GM23338 (cell line): ENCODE measurements around the gene NTM. TPM values are rescaled to one million over a fixed set of nuclear protein-coding genes. Genes with fewer than 3 reads are reported as not detected.

Experiments
- ATAC-seq: fragments of 200-7000 bp; cut with Tn5 transposase; 3 replicates; pipeline ENCODE4 v1.9.1; 2020
- DNase-seq: peaks from one replicate; pipeline ENCODE4 v3.0.0-alpha.2; 2015; ENCODE audit warnings: low spot score
- H2AFZ ChIP-seq: fragments of 200-600 bp; sonication (generic); 2 replicates; pipeline ENCODE4 v1.8.0; 2016; ENCODE audit warnings: antibody characterized with exemption, mild to moderate bottlenecking, moderate library complexity
- H3F3A ChIP-seq: fragments of 200-600 bp; sonication (generic); replicated peaks from 2 replicates; pipeline ENCODE4 v1.8.0; 2017; ENCODE audit warnings: antibody characterized with exemption, mixed run types, low read depth
- H3K27ac ChIP-seq: fragments of 200-600 bp; sonication (generic); 2 replicates; pipeline ENCODE4 v1.6.1; 2016; ENCODE audit warnings: low read depth
- H3K27me3 ChIP-seq: fragments of 200-600 bp; sonication (generic); 2 replicates; pipeline ENCODE4 v1.8.0; 2016; ENCODE audit warnings: mild to moderate bottlenecking, mixed run types, moderate library complexity; ENCODE audit not compliant: insufficient read depth
- H3K36me3 ChIP-seq: fragments of 200-600 bp; sonication (generic); 2 replicates; pipeline ENCODE4 v1.8.0; 2016; ENCODE audit warnings: mild to moderate bottlenecking; ENCODE audit not compliant: insufficient read depth
- H3K4me1 ChIP-seq: fragments of 200-600 bp; sonication (generic); 2 replicates; pipeline ENCODE4 v1.8.0; 2016; ENCODE audit warnings: mild to moderate bottlenecking, moderate library complexity; ENCODE audit not compliant: insufficient read depth
- H3K4me2 ChIP-seq: fragments of 200-600 bp; sonication (generic); 2 replicates; pipeline ENCODE4 v1.7.1; 2017; ENCODE audit warnings: mixed run types
- H3K4me3 ChIP-seq: fragments of 200-600 bp; sonication (generic); 2 replicates; pipeline ENCODE4 v1.6.1; 2016; ENCODE audit warnings: mixed run types
- H3K79me2 ChIP-seq: fragments of 200-600 bp; sonication (generic); replicated peaks from 2 replicates; pipeline ENCODE4 v1.8.0; 2017; ENCODE audit warnings: mild to moderate bottlenecking; ENCODE audit not compliant: insufficient read depth
- H3K9me2 ChIP-seq: fragments of 200-600 bp; sonication (generic); 2 replicates; pipeline ENCODE4 v1.8.0; 2017; ENCODE audit not compliant: insufficient read depth
- H4K20me1 ChIP-seq: fragments of 200-600 bp; sonication (generic); replicated peaks from 2 replicates; pipeline ENCODE4 v1.8.0; 2017; ENCODE audit warnings: mild to moderate bottlenecking; ENCODE audit not compliant: insufficient read depth
- H3K27ac Mint-ChIP-seq: 2 replicates; pipeline ENCODE4 v1.8.0; 2020; ENCODE audit warnings: inconsistent platforms, mild to moderate bottlenecking, moderate library complexity, mixed read lengths
- H3K27me3 Mint-ChIP-seq: 3 replicates; pipeline ENCODE4 v1.8.0; 2022; ENCODE audit warnings: low read depth, mild to moderate bottlenecking, moderate library complexity, mixed read lengths, inconsistent platforms; ENCODE audit not compliant: insufficient read depth, poor library complexity
- H3K36me3 Mint-ChIP-seq: 3 replicates; pipeline ENCODE4 v1.8.0; 2021; ENCODE audit warnings: low read depth, mild to moderate bottlenecking, inconsistent platforms, moderate library complexity, mixed read lengths
- H3K4me1 Mint-ChIP-seq: 3 replicates; pipeline ENCODE4 v1.8.0; 2020; ENCODE audit warnings: mild to moderate bottlenecking, inconsistent platforms, mixed read lengths
- H3K4me3 Mint-ChIP-seq: 3 replicates; pipeline ENCODE4 v1.8.0; 2021; ENCODE audit warnings: moderate library complexity, mild to moderate bottlenecking, inconsistent platforms, mixed read lengths
- H3K9me3 Mint-ChIP-seq: 3 replicates; pipeline ENCODE4 v1.8.0; 2020; ENCODE audit warnings: moderate library complexity, mild to moderate bottlenecking, inconsistent platforms, mixed read lengths
- CREB1 ChIP-seq: fragments of 250-450 bp; sonication (Bioruptor Pico); IDR thresholded peaks from 2 replicates; pipeline ENCODE4 v1.5.0; 2020; ENCODE audit warnings: low read depth, mild to moderate bottlenecking, moderate library complexity
- EZH2 ChIP-seq: fragments of 200-600 bp; sonication (generic); IDR thresholded peaks from one replicate; pipeline ENCODE4 v1.8.0; 2017; ENCODE audit warnings: antibody characterized with exemption, mild to moderate bottlenecking, low read depth; ENCODE audit not compliant: unreplicated experiment
- EZH2phosphoT487 ChIP-seq: fragments of 200-600 bp; sonication (generic); IDR thresholded peaks from one replicate; pipeline ENCODE4 v1.8.1; 2018; ENCODE audit warnings: antibody characterized with exemption; ENCODE audit not compliant: unreplicated experiment
- JUNB ChIP-seq: IDR thresholded peaks from one replicate; pipeline ENCODE4 v1.6.1; 2016; ENCODE audit warnings: antibody characterized with exemption; ENCODE audit not compliant: unreplicated experiment
- NANOG ChIP-seq: IDR thresholded peaks from 2 replicates; pipeline ENCODE4 v1.6.1; 2016; ENCODE audit warnings: antibody characterized with exemption, borderline replicate concordance
- POLR2AphosphoS5 ChIP-seq: IDR thresholded peaks from 2 replicates; pipeline ENCODE4 v1.6.1; 2016; ENCODE audit warnings: antibody characterized with exemption, low read depth
- REST ChIP-seq: IDR thresholded peaks from one replicate; pipeline ENCODE4 v1.6.1; 2018; ENCODE audit warnings: antibody characterized with exemption; ENCODE audit not compliant: unreplicated experiment
- STAT1 ChIP-seq: IDR thresholded peaks from one replicate; pipeline ENCODE4 v1.6.1; 2016; ENCODE audit warnings: antibody characterized with exemption; ENCODE audit not compliant: unreplicated experiment
- ZNF114 ChIP-seq: fragments of 250-450 bp; sonication (Bioruptor Pico); IDR thresholded peaks from 2 replicates; pipeline ENCODE4 v1.5.0; 2020; ENCODE audit warnings: mild to moderate bottlenecking, moderate library complexity
- ZNF331 ChIP-seq: fragments of 250-450 bp; sonication (Bioruptor Pico); IDR thresholded peaks from 2 replicates; pipeline ENCODE4 v1.5.0; 2020; ENCODE audit warnings: low read depth, mild to moderate bottlenecking, moderate library complexity
- polyA plus RNA-seq: library from polyadenylated mRNA; unstranded; fragments of >200 nt; fragmentation: Nextera tagmentation; extraction: Ambion mirVana; gene quantifications from 2 replicates; pipeline ENCODE4 v1.2.1, GENCODE V29; 2016
- total RNA-seq: library from RNA; depleted of rRNA; stranded (reverse); fragments of >200 nt; shearing (Covaris generic); gene quantifications from 2 replicates; pipeline ENCODE4 v1.2.3, GENCODE V29; 2014
- TF ChIP-seq, protein P1 (sequence below): fragments of 250-450 bp; sonication (Bioruptor Pico); IDR thresholded peaks from 2 replicates; pipeline ENCODE4 v1.5.0; 2020; ENCODE audit warnings: mild to moderate bottlenecking, moderate library complexity
- TF ChIP-seq, protein P2 (sequence below), 2 experiments: fragments of 200-600 bp in 1 of 2; sonication (generic) in 1 of 2; conservative IDR thresholded peaks; 2 replicates each; pipeline versions ENCODE4 v1.5.1 to v1.6.1; 2016 to 2017; ENCODE audit warnings: antibody characterized with exemption in 2 of 2, low read depth in 2 of 2, mild to moderate bottlenecking in 2 of 2, moderate library complexity in 1 of 2
- TF ChIP-seq, protein P3 (sequence below): IDR thresholded peaks from 2 replicates; pipeline ENCODE4 v1.6.1; 2016; ENCODE audit warnings: antibody characterized with exemption

Gene NTM
- total and polyA plus RNA-seq, 2 experiments from 2014 or later = 10.6 to 14.6 TPM

DNA sequence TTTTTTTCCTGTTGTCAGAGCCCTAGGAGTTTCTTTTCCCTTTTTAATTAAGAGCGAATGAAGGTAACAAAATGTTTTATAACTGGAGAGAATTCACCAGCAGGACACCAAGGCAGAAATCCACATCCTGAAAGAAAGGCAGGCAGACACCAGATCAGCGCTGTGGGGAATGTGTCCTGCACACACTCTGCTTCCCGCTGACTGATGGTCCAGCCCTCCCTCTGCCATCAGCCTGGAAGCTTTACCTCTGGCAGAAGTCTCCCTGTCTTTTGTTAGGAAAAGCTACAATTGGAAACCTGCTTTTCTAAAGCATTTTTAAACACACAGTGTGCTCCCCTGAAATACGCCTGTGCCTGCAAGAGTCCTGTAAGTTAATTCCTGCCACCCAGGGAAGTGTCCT lies 638.5 kb downstream of the NTM start:
- Histone ChIP-seq H3K27me3 (no peaks in the 10 kb centered on the region), H4K20me1 (no peaks in the 10 kb centered on the region), H3K79me2 (no peaks in the 10 kb centered on the region), H3K36me3 (no peaks in the 10 kb centered on the region), H3K9me2 (no peaks in the 10 kb centered on the region; the same call in 1 of the 2 replicates), H3K4me3 (no peak overlapping the region), H3K4me1 (peaks cover 27% of the 10 kb centered on the region), H3K4me2 (no peak overlapping the region), H3F3A (no peaks in the 10 kb centered on the region), H3K27ac (no peak overlapping the region), H2AFZ (no peak overlapping the region)
- peak; percentile 30 for DNase-seq
- Mint-ChIP-seq H3K27me3 (peaks cover 3% of the 10 kb centered on the region), H3K27ac (no peak overlapping the region), H3K4me3 (no peak overlapping the region), H3K4me1 (peaks cover 42% of the 10 kb centered on the region), H3K9me3 (no peaks in the 10 kb centered on the region), H3K36me3 (no peaks in the 10 kb centered on the region)
- TF ChIP-seq ZNF114 (CRISPR knock-in tag) (no peak), REST (no peak), POLR2AphosphoS5 (no peak), EZH2phosphoT487 (no peak), EZH2 (no peak), CREB1 (CRISPR knock-in tag) (no peak), NANOG (no peak), STAT1 (no peak), JUNB (no peak), ZNF331 (no peak)
- TF ChIP-seq, protein P1, sequence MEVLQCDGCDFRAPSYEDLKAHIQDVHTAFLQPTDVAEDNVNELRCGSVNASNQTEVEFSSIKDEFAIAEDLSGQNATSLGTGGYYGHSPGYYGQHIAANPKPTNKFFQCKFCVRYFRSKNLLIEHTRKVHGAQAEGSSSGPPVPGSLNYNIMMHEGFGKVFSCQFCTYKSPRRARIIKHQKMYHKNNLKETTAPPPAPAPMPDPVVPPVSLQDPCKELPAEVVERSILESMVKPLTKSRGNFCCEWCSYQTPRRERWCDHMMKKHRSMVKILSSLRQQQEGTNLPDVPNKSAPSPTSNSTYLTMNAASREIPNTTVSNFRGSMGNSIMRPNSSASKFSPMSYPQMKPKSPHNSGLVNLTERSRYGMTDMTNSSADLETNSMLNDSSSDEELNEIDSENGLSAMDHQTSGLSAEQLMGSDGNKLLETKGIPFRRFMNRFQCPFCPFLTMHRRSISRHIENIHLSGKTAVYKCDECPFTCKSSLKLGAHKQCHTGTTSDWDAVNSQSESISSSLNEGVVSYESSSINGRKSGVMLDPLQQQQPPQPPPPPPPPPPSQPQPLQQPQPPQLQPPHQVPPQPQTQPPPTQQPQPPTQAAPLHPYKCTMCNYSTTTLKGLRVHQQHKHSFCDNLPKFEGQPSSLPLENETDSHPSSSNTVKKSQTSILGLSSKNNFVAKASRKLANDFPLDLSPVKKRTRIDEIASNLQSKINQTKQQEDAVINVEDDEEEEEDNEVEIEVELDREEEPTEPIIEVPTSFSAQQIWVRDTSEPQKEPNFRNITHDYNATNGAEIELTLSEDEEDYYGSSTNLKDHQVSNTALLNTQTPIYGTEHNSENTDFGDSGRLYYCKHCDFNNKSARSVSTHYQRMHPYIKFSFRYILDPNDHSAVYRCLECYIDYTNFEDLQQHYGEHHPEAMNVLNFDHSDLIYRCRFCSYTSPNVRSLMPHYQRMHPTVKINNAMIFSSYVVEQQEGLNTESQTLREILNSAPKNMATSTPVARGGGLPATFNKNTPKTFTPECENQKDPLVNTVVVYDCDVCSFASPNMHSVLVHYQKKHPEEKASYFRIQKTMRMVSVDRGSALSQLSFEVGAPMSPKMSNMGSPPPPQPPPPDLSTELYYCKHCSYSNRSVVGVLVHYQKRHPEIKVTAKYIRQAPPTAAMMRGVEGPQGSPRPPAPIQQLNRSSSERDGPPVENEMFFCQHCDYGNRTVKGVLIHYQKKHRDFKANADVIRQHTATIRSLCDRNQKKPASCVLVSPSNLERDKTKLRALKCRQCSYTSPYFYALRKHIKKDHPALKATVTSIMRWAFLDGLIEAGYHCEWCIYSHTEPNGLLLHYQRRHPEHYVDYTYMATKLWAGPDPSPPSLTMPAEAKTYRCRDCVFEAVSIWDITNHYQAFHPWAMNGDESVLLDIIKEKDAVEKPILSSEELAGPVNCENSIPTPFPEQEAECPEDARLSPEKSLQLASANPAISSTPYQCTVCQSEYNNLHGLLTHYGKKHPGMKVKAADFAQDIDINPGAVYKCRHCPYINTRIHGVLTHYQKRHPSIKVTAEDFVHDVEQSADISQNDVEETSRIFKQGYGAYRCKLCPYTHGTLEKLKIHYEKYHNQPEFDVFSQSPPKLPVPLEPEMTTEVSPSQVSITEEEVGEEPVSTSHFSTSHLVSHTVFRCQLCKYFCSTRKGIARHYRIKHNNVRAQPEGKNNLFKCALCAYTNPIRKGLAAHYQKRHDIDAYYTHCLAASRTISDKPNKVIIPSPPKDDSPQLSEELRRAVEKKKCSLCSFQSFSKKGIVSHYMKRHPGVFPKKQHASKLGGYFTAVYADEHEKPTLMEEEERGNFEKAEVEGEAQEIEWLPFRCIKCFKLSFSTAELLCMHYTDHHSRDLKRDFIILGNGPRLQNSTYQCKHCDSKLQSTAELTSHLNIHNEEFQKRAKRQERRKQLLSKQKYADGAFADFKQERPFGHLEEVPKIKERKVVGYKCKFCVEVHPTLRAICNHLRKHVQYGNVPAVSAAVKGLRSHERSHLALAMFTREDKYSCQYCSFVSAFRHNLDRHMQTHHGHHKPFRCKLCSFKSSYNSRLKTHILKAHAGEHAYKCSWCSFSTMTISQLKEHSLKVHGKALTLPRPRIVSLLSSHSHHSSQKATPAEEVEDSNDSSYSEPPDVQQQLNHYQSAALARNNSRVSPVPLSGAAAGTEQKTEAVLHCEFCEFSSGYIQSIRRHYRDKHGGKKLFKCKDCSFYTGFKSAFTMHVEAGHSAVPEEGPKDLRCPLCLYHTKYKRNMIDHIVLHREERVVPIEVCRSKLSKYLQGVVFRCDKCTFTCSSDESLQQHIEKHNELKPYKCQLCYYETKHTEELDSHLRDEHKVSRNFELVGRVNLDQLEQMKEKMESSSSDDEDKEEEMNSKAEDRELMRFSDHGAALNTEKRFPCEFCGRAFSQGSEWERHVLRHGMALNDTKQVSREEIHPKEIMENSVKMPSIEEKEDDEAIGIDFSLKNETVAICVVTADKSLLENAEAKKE (CRISPR knock-in tag) = no peak
- TF ChIP-seq, protein P2, sequence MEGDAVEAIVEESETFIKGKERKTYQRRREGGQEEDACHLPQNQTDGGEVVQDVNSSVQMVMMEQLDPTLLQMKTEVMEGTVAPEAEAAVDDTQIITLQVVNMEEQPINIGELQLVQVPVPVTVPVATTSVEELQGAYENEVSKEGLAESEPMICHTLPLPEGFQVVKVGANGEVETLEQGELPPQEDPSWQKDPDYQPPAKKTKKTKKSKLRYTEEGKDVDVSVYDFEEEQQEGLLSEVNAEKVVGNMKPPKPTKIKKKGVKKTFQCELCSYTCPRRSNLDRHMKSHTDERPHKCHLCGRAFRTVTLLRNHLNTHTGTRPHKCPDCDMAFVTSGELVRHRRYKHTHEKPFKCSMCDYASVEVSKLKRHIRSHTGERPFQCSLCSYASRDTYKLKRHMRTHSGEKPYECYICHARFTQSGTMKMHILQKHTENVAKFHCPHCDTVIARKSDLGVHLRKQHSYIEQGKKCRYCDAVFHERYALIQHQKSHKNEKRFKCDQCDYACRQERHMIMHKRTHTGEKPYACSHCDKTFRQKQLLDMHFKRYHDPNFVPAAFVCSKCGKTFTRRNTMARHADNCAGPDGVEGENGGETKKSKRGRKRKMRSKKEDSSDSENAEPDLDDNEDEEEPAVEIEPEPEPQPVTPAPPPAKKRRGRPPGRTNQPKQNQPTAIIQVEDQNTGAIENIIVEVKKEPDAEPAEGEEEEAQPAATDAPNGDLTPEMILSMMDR (conservative IDR thresholded peaks at IDR 0.05; ENCODE audit: low read depth in 2 of 2) = no peak
- TF ChIP-seq, protein P3, sequence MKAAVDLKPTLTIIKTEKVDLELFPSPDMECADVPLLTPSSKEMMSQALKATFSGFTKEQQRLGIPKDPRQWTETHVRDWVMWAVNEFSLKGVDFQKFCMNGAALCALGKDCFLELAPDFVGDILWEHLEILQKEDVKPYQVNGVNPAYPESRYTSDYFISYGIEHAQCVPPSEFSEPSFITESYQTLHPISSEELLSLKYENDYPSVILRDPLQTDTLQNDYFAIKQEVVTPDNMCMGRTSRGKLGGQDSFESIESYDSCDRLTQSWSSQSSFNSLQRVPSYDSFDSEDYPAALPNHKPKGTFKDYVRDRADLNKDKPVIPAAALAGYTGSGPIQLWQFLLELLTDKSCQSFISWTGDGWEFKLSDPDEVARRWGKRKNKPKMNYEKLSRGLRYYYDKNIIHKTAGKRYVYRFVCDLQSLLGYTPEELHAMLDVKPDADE = no peak
- ATAC-seq = peak; percentile 88
